NT2/D1 (cell line): ENCODE results near the gene GPSM3.

ENCODE experiments used
- SUZ12 ChIP-seq: IDR thresholded peaks from 2 replicates; pipeline ENCODE4 v1.6.1; 2011; ENCODE audit not compliant: insufficient read length, insufficient read depth; ENCODE audit errors: extremely low read depth
- YY1 ChIP-seq: IDR thresholded peaks from 2 replicates; pipeline ENCODE4 v1.6.1; 2011; ENCODE audit not compliant: insufficient read length, insufficient read depth
- ZNF274 ChIP-seq: IDR thresholded peaks from 2 replicates; pipeline ENCODE4 v1.6.1; 2011; ENCODE audit warnings: mild to moderate bottlenecking, low read depth, low read length

DNA sequence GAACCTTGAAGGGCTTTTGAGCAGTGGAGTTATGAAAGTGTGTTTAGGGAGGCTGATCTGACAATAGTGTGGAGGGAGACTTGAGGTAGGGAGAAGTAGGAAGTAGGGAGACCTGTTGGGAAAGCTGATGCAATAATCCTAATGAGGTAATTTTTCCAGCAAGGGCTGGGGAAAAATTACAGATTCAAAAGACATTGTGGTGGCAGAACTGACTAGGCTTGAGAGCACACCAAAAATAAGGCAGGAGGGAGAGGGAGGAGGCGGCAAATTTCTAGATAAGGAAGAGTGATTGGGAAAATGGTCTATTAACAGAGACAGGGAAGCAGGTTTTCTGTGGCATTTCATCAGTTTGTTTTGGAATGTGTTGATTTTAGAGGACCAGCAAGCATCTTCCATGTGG lies 46.2 kb downstream of the GPSM3 start:
- TF ChIP-seq ZNF274 (no peak), YY1 (no peak), SUZ12 (no peak)
